GM12878 (cell line): Measurements from ENCODE around the gene GIPC1. TPM values are rescaled to one million over a fixed set of nuclear protein-coding genes. Genes with fewer than 3 reads are reported as not detected.
A peak's percentile ranks its signal among the peaks of the same experiment; 100 is the strongest.

Experiments used
- ATAC-seq: fragments of 200-7000 bp; cut with Tn5 transposase; 3 replicates; pipeline ENCODE4 v1.9.1; 2020; ENCODE audit warnings: mild to moderate bottlenecking, moderate library complexity
- BruUV-seq: library from RNA; stranded (reverse); fragments of 400-500 nt; replicated peaks from 2 replicates; lab custom pipeline; 2021; lab: Mats Ljungman, UMichigan
- CTCF ChIA-PET: fragments of 300-600 bp; sonication (Branson Sonifier 250); formaldehyde crosslinking; extraction: SDS; loops from one replicate; lab custom pipeline; 2021; ENCODE audit warnings: inconsistent platforms; lab: Yijun Ruan, JAX
- POLR2A ChIA-PET: fragments of 350-600 bp; formaldehyde crosslinking; extraction: SDS; loops from one replicate; lab custom pipeline; 2021; ENCODE audit warnings: inconsistent platforms; lab: Charles Lee
- RAD21 ChIA-PET: fragments of 300-600 bp; sonication (Branson Sonifier 250); formaldehyde crosslinking; loops from one replicate; lab custom pipeline; 2023; ENCODE audit warnings: antibody characterized with exemption; ENCODE audit not compliant: unreplicated experiment; lab: Charles Lee
- SMC1A ChIA-PET: fragments of 300-600 bp; sonication (Branson Sonifier 250); formaldehyde crosslinking; loops from one replicate; lab custom pipeline; 2023; ENCODE audit not compliant: unreplicated experiment, uncharacterized antibody; lab: Charles Lee
- DNase-seq: peaks from one replicate; pipeline ENCODE4 v3.0.0-alpha.2; 2011; ENCODE audit warnings: low read depth, low spot score
- FAIRE-seq: peaks from 3 replicates; lab custom pipeline; 2011; peaks lifted over from hg19 to GRCh38; lab: Jason Lieb, UNC
- H2AFZ ChIP-seq: 2 replicates; pipeline ENCODE4 v1.6.0; 2011; ENCODE audit warnings: low read depth, low read length, control low read depth; ENCODE audit not compliant: control insufficient read depth
- H3K27ac ChIP-seq: 2 replicates; pipeline ENCODE4 v1.5.1; 2011; ENCODE audit warnings: control low read depth; ENCODE audit not compliant: control insufficient read depth, insufficient read depth
- H3K27me3 ChIP-seq, 2 experiments: replicated peaks in 1 of 2; 2 replicates each; pipeline versions ENCODE4 v1.6.0 to v1.6.1; 2011; ENCODE audit warnings: low read length in 1 of 2; ENCODE audit not compliant: control insufficient read depth in 2 of 2, insufficient read depth in 2 of 2
- H3K36me3 ChIP-seq, 2 experiments: 2 replicates each; pipeline ENCODE4 v1.5.1; 2011; ENCODE audit warnings: low read length in 1 of 2; ENCODE audit not compliant: control insufficient read depth in 2 of 2, insufficient read depth in 2 of 2
- H3K4me1 ChIP-seq: 2 replicates; pipeline ENCODE4 v1.6.1; 2011; ENCODE audit warnings: mild to moderate bottlenecking, low read length, moderate library complexity, mixed read lengths; ENCODE audit not compliant: control insufficient read depth, insufficient read depth
- H3K4me2 ChIP-seq: 2 replicates; pipeline ENCODE4 v1.6.0; 2011; ENCODE audit warnings: control low read depth; ENCODE audit not compliant: control insufficient read depth, insufficient read depth
- H3K4me3 ChIP-seq: fragments of 200-600 bp; sonication (generic); 2 replicates; pipeline ENCODE4 v1.5.1; 2016
- H3K79me2 ChIP-seq: 2 replicates; pipeline ENCODE4 v1.6.0; 2011; ENCODE audit warnings: low read length; ENCODE audit not compliant: control insufficient read depth, insufficient read depth
- H3K9ac ChIP-seq: 2 replicates; pipeline ENCODE4 v1.8.0; 2011; ENCODE audit warnings: low read length, control low read depth, mixed read lengths; ENCODE audit not compliant: control insufficient read depth, insufficient read depth
- H3K9me3 ChIP-seq: replicated peaks from 3 replicates; pipeline ENCODE4 v1.5.1; 2011; ENCODE audit warnings: mild to moderate bottlenecking, low read length; ENCODE audit not compliant: control insufficient read depth, insufficient read depth
- H4K20me1 ChIP-seq: 2 replicates; pipeline ENCODE4 v1.6.0; 2011; ENCODE audit not compliant: control insufficient read depth, insufficient read depth
- CTCF ChIP-seq, 3 experiments: IDR thresholded peaks in 2 of 3; conservative IDR thresholded peaks in 1 of 3; 2 replicates each; pipeline ENCODE4 v1.5.1; 2011; ENCODE audit warnings: low read depth in 3 of 3, low read length in 3 of 3, mild to moderate bottlenecking in 3 of 3, control low read depth in 2 of 3, moderate library complexity in 2 of 3, inconsistent platforms in 1 of 3, mixed read lengths in 1 of 3; ENCODE audit not compliant: control insufficient read depth in 2 of 3, insufficient read depth in 1 of 3; ENCODE audit errors: extremely low read depth in 1 of 3
- ETV6 ChIP-seq, 2 experiments: fragments of 450-650 bp in 1 of 2; IDR thresholded peaks in 1 of 2; conservative IDR thresholded peaks in 1 of 2; 2 replicates each; pipeline ENCODE4 v1.6.1; 2014; ENCODE audit warnings: antibody characterized with exemption in 1 of 2, borderline replicate concordance in 1 of 2, low read depth in 1 of 2, mild to moderate bottlenecking in 1 of 2, moderate library complexity in 1 of 2
- WGBS: methylation state at CpG from one replicate; pipeline ENCODE4 v1.1.6; 2016; ENCODE audit warnings: low lambda C conversion rate; ENCODE audit not compliant: insufficient replicate concordance, insufficient coverage; ENCODE audit errors: missing lambda C conversion rate; 5-methylcytosine and 5-hydroxymethylcytosine counted together
- in situ Hi-C: fragments of 300-500 bp; cut with MboI; formaldehyde crosslinking; loops from 9 replicates; pipeline ENCODE4 v1.14.3; 2018; ENCODE audit warnings: mixed read lengths
- intact Hi-C: fragments of 100-400 bp; cut with micrococcal nuclease; formaldehyde crosslinking; loops from one replicate; pipeline ENCODE4 v1.14.2; 2022; ENCODE audit not compliant: unreplicated experiment
- polyA plus RNA-seq, 11 experiments: library from polyadenylated mRNA; depleted of rRNA in 4 of 11; unstranded in 6 of 11; stranded (reverse) in 5 of 11; fragments of >200 nt; fragmentation: Nextera tagmentation in 4 of 11; fragmentation: Illumina TruSeq in 1 of 11; extraction: Ambion mirVana in 4 of 11; extraction: Trizol in 1 of 11; gene quantifications; 1 replicate in 1 of 11; 2 replicates in 10 of 11; pipeline versions ENCODE4 v1.2.1 to v1.2.3, GENCODE V29; 2011 to 2016; ENCODE audit warnings: inconsistent platforms in 2 of 11, missing spikeins in 2 of 11, low read depth in 1 of 11
- total RNA-seq, 4 experiments: library from RNA; depleted of rRNA in 3 of 4; stranded (reverse); fragments of >200 nt in 3 of 4; fragmentation: Illumina TruSeq in 1 of 4; extraction: Trizol in 1 of 4; gene quantifications; 2 replicates each; pipeline versions ENCODE4 v1.2.1 to v1.2.3, GENCODE V29; 2013 to 2021

The GIPC1 gene
- total and polyA plus RNA-seq, 10 of the 15 experiments (the other 5 are each of a cell fraction or from before 2014, with no cell fraction given): 0.47 to 24.1 (median 13.6) TPM

- no peak for TF ChIP-seq ETV6 (conservative IDR thresholded peaks at IDR 0.05 in 1 of 2, IDR thresholded peaks at IDR 0.05 in 1 of 2; ENCODE audit: borderline replicate concordance in 1 of 2, low read depth in 1 of 2)
- peak in 1 of 3 experiments; percentile 7; a peak in 1 of 6 replicates for TF ChIP-seq CTCF (IDR thresholded peaks at IDR 0.05 in 2 of 3, conservative IDR thresholded peaks at IDR 0.05 in 1 of 3; ENCODE audit: control insufficient read depth in 2 of 3, extremely low read depth in 1 of 3, insufficient read depth in 1 of 3, low read depth in 3 of 3, low read length in 3 of 3)
- ChIA-PET SMC1A (interaction anchor here (1.1 to 2.3 kb wide), 3 partner anchors 49 to 117 kb away, joined by 3 to 10 read pairs (median 6); no protein-coding TSS in a partner anchor), RAD21 (interaction anchor here (0.6 to 1.2 kb wide), 3 partner anchors 40 to 224 kb away, joined by 3 to 5 read pairs (median 3); no protein-coding TSS in a partner anchor), POLR2A (no interaction called here), CTCF (interaction anchor here (0.6 to 5.1 kb wide), 28 partner anchors 8 to 600 kb away, joined by 3 to 42 read pairs (median 5); partner anchors contain the start of genes ASF1B, DDX39A, GIPC1 and PKN1)
- intact Hi-C loops: loop anchor here (2.0 to 10.0 kb wide), 3 partner anchors 48 to 344 kb away; partner anchors contain the start of genes ADGRL1, ASF1B and PKN1
- H3K4me2 ChIP-seq: no peak overlapping the region
- ATAC-seq (no peak; the same call in 2 of the 3 replicates), FAIRE-seq (no peak), DNase-seq (no peak)
- H3K27ac ChIP-seq: no peak overlapping the region
- no peaks in the 10 kb centered on the region; a peak in 1 of 4 replicates for H3K36me3 ChIP-seq
- no peaks in the 10 kb centered on the region for H3K79me2 ChIP-seq
- H3K4me3 ChIP-seq: no peak overlapping the region
- H3K4me1 ChIP-seq: no peaks in the 10 kb centered on the region; the same call in 1 of the 2 replicates
- no peak overlapping the region for H2AFZ ChIP-seq
- H3K9ac ChIP-seq: no peak overlapping the region
- WGBS: 63% methylated on average over 5 of the region's 5 CpGs
- no peaks in the 10 kb centered on the region for H3K9me3 ChIP-seq
- H4K20me1 ChIP-seq: no peaks in the 10 kb centered on the region; the same call in 1 of the 2 replicates
- no peaks in the 10 kb centered on the region for H3K27me3 ChIP-seq
- no TSS peak for BruUV-seq
- in situ Hi-C loops: no loop called here
Observed at GRCh38 chr19:14480700-14481079, 15.2 kb downstream of the GIPC1 start.
